CD14-positive monocyte (primary cell): Measurements from ENCODE around the gene CAMKK1. TPM values are rescaled to one million over a fixed set of nuclear protein-coding genes. Genes with fewer than 3 reads are reported as not detected.
A peak's percentile ranks its signal among the peaks of the same experiment; 100 is the strongest.

Experiments used
- DNase-seq, 3 donors: peaks; one replicate each; pipeline ENCODE4 v3.0.0-alpha.2; 2011 to 2022
- H2AFZ ChIP-seq: 2 replicates; pipeline ENCODE4 v1.6.0; 2012; ENCODE audit warnings: mild to moderate bottlenecking, low read depth, low read length, inconsistent platforms; ENCODE audit not compliant: insufficient read depth, poor library complexity, severe bottlenecking
- H3K27ac ChIP-seq, 2 donors: 1 replicate in 1 of 2; 2 replicates in 1 of 2; pipeline ENCODE4 v1.5.1; 2012 to 2013; ENCODE audit warnings: low read length in 2 of 2, control low read depth in 1 of 2, inconsistent platforms in 1 of 2, low read depth in 1 of 2, mild to moderate bottlenecking in 1 of 2
- H3K27me3 ChIP-seq, 2 donors: one replicate each; pipeline versions ENCODE4 v1.6.0 to v1.6.1; 2011 to 2013; ENCODE audit warnings: low read length in 2 of 2; ENCODE audit not compliant: control insufficient read depth in 2 of 2, insufficient read depth in 2 of 2
- H3K36me3 ChIP-seq, 2 donors: replicated peaks in 1 of 2; 1 replicate in 1 of 2; 2 replicates in 1 of 2; pipeline versions ENCODE4 v1.5.1 to v1.6.1; 2012 to 2013; ENCODE audit warnings: low read length in 2 of 2, control low read depth in 1 of 2, inconsistent platforms in 1 of 2, mild to moderate bottlenecking in 1 of 2; ENCODE audit not compliant: insufficient read depth in 2 of 2, control insufficient read depth in 1 of 2
- H3K4me1 ChIP-seq, 2 donors: 1 replicate in 1 of 2; 2 replicates in 1 of 2; pipeline versions ENCODE4 v1.5.1 to v1.6.1; 2012 to 2013; ENCODE audit warnings: low read length in 2 of 2, control low read depth in 1 of 2, inconsistent platforms in 1 of 2, mild to moderate bottlenecking in 1 of 2, moderate library complexity in 1 of 2; ENCODE audit not compliant: insufficient read depth in 2 of 2, control insufficient read depth in 1 of 2
- H3K4me2 ChIP-seq: replicated peaks from 2 replicates; pipeline ENCODE3; 2012; ENCODE audit warnings: low read length, moderate library complexity, mild to moderate bottlenecking; ENCODE audit not compliant: poor library complexity, severe bottlenecking; ENCODE audit errors: extremely low read depth
- H3K4me3 ChIP-seq, 3 experiments: fragments of 200-600 bp in 1 of 3; sonication (generic) in 1 of 3; replicated peaks in 1 of 3; 1 replicate in 2 of 3; 2 replicates in 1 of 3; pipeline ENCODE4 v1.5.1; 2011 to 2013; ENCODE audit warnings: low read length in 3 of 3, mild to moderate bottlenecking in 3 of 3, control low read depth in 2 of 3, low read depth in 2 of 3, inconsistent platforms in 1 of 3, moderate library complexity in 1 of 3
- H3K79me2 ChIP-seq: 2 replicates; pipeline ENCODE4 v1.6.0; 2012; ENCODE audit warnings: mild to moderate bottlenecking, control low read depth, inconsistent platforms, low read length, moderate library complexity; ENCODE audit not compliant: insufficient read depth
- H3K9ac ChIP-seq: 2 replicates; pipeline ENCODE4 v1.6.0; 2017; ENCODE audit warnings: low read length, mild to moderate bottlenecking; ENCODE audit not compliant: insufficient read depth, poor library complexity, severe bottlenecking
- H3K9me3 ChIP-seq, 2 donors: replicated peaks in 1 of 2; 1 replicate in 1 of 2; 2 replicates in 1 of 2; pipeline versions ENCODE4 v1.5.1 to v1.6.1; 2012 to 2013; ENCODE audit warnings: low read length in 2 of 2, control low read depth in 1 of 2; ENCODE audit not compliant: control insufficient read depth in 1 of 2, insufficient read depth in 1 of 2
- H4K20me1 ChIP-seq: 2 replicates; pipeline ENCODE4 v1.6.0; 2012; ENCODE audit warnings: mild to moderate bottlenecking, low read length, control low read depth, moderate library complexity; ENCODE audit not compliant: insufficient read depth
- H3K27ac Mint-ChIP-seq, 7 donors: one replicate each; pipeline ENCODE4 v1.8.0; 2020; ENCODE audit warnings: mild to moderate bottlenecking in 7 of 7, mixed read lengths in 7 of 7, moderate library complexity in 6 of 7, inconsistent platforms in 2 of 7
- H3K27me3 Mint-ChIP-seq, 3 donors: one replicate each; pipeline ENCODE4 v1.8.0; 2021 to 2022; ENCODE audit warnings: low read depth in 3 of 3, mild to moderate bottlenecking in 3 of 3, mixed read lengths in 3 of 3, moderate library complexity in 3 of 3, inconsistent platforms in 1 of 3
- H3K36me3 Mint-ChIP-seq, 2 donors: one replicate each; pipeline ENCODE4 v1.8.0; 2020; ENCODE audit warnings: mixed read lengths in 2 of 2, inconsistent platforms in 1 of 2, mild to moderate bottlenecking in 1 of 2
- H3K4me1 Mint-ChIP-seq: one replicate; pipeline ENCODE4 v1.8.0; 2020; ENCODE audit warnings: mild to moderate bottlenecking, mixed read lengths
- H3K4me3 Mint-ChIP-seq, 2 donors: one replicate each; pipeline ENCODE4 v1.8.0; 2020; ENCODE audit warnings: mild to moderate bottlenecking in 2 of 2, mixed read lengths in 2 of 2, moderate library complexity in 1 of 2
- H3K9me3 Mint-ChIP-seq, 7 donors: one replicate each; pipeline ENCODE4 v1.8.0; 2020 to 2022; ENCODE audit warnings: mixed read lengths in 7 of 7, mild to moderate bottlenecking in 6 of 7, moderate library complexity in 6 of 7, inconsistent platforms in 2 of 7
- CTCF ChIP-seq: fragments of 200-600 bp; IDR thresholded peaks from one replicate; pipeline ENCODE4 v1.8.0; 2022; ENCODE audit warnings: antibody characterized with exemption, mild to moderate bottlenecking
- WGBS: methylation state at CpG from one replicate; pipeline ENCODE4 v1.1.5; 2013; ENCODE audit warnings: missing lambda C conversion rate; ENCODE audit not compliant: insufficient coverage; 5-methylcytosine and 5-hydroxymethylcytosine counted together
- intact Hi-C, 2 donors: fragments of 100-400 bp; cut with micrococcal nuclease; formaldehyde crosslinking; loops; one replicate each; pipeline versions ENCODE4 v1.15.0 to v1.15.1; 2023
- polyA plus RNA-seq, 3 donors: library from polyadenylated mRNA; depleted of rRNA in 1 of 3; unstranded in 2 of 3; stranded (reverse) in 1 of 3; fragments of 300-500 nt in 2 of 3; fragments of >200 nt in 1 of 3; fragmentation: Illumina TruSeq in 2 of 3; gene quantifications; 1 replicate in 2 of 3; 2 replicates in 1 of 3; pipeline ENCODE4 v1.2.3, GENCODE V29; 2012 to 2021

Gene CAMKK1
- polyA plus RNA-seq, 3 donors = 0.74 to 24.1 (median 1.5) TPM

GRCh38 chr17:3826191-3826590 lies 66.7 kb downstream of the CAMKK1 start:
- Histone ChIP-seq H3K9me3 (no peaks in the 10 kb centered on the region), H3K79me2 (peaks cover 10% of the 10 kb centered on the region), H3K4me2 (no peak overlapping the region), H3K27ac (no peak overlapping the region), H3K27me3 (no peaks in the 10 kb centered on the region), H3K36me3 (peaks cover 66 to 95% of the 10 kb centered on the region in 2 donors), H3K4me3 (no peak overlapping the region), H4K20me1 (peaks cover 4% of the 10 kb centered on the region), H3K4me1 (no peaks in the 10 kb centered on the region), H2AFZ (no peak overlapping the region), H3K9ac (no peak overlapping the region)
- peak overlapping the region in 4 of 7 donors; percentile 7 to 63 (median 18) for H3K27ac Mint-ChIP-seq
- H3K36me3 Mint-ChIP-seq = peaks cover 73 to 93% of the 10 kb centered on the region in 2 donors
- no peak overlapping the region for H3K4me3 Mint-ChIP-seq
- H3K27me3 Mint-ChIP-seq = peaks cover 0 to 2% (median 0%) of the 10 kb centered on the region in 3 donors
- TF ChIP-seq CTCF = no peak
- H3K9me3 Mint-ChIP-seq = no peaks in the 10 kb centered on the region
- no CpG with 5 or more reads among the region's 4 CpGs for WGBS
- no peaks in the 10 kb centered on the region for H3K4me1 Mint-ChIP-seq
- intact Hi-C loops = loop anchor here (2.0 to 10.0 kb wide), 3 partner anchors 61 to 144 kb away; no protein-coding TSS in a partner anchor
- no peak for DNase-seq

GRCh38 chr17:3821101-3821500 lies 71.8 kb downstream of the CAMKK1 start:
- DNase-seq = no peak
- Histone ChIP-seq H3K4me3 (no peak overlapping the region), H3K79me2 (no peaks in the 10 kb centered on the region), H3K4me1 (no peaks in the 10 kb centered on the region), H2AFZ (no peak overlapping the region), H3K27me3 (no peaks in the 10 kb centered on the region), H3K27ac (no peak overlapping the region), H3K9ac (no peak overlapping the region), H3K9me3 (no peaks in the 10 kb centered on the region), H3K36me3 (peaks cover 82 to 100% of the 10 kb centered on the region in 2 donors), H3K4me2 (no peak overlapping the region), H4K20me1 (no peaks in the 10 kb centered on the region)
- H3K36me3 Mint-ChIP-seq = peaks cover 80 to 98% of the 10 kb centered on the region in 2 donors
- no peaks in the 10 kb centered on the region for H3K4me1 Mint-ChIP-seq
- 95% methylated on average over 4 of the region's 9 CpGs for WGBS
- no peak for TF ChIP-seq CTCF
- H3K4me3 Mint-ChIP-seq = no peak overlapping the region
- intact Hi-C loops = loop anchor here in 1 of 2 donors (10.0 kb wide), 1 partner anchor 56 kb away; no protein-coding TSS in a partner anchor
- H3K27ac Mint-ChIP-seq = peak overlapping the region in 2 of 7 donors; percentile 15 to 27
- H3K9me3 Mint-ChIP-seq = no peaks in the 10 kb centered on the region
- peaks cover 0 to 2% (median 0%) of the 10 kb centered on the region in 3 donors for H3K27me3 Mint-ChIP-seq
